Activated T-helper 2 cell treated with anti-CD3 and anti-CD28 coated beads, Interferon-gamma antibody, Interleukin-2, Interleukin-4, amounts not matched to agents 10 μg/mL and 5 μg/mL and 100 μg/mL, durations not matched to agents 14 hours and 24 hours and 36 hours (primary cell): Measurements from ENCODE around the gene TMEM169. TPM values are rescaled to one million over a fixed set of nuclear protein-coding genes. Genes with fewer than 3 reads are reported as not detected.
A peak's percentile ranks its signal among the peaks of the same experiment; 100 is the strongest.

Source experiments
- DNase-seq: peaks from one replicate; pipeline ENCODE4 v3.0.0; 2021; ENCODE audit warnings: low spot score
- H3K27ac Mint-ChIP-seq: one replicate; pipeline ENCODE4 v1.8.0; 2021; ENCODE audit warnings: mixed read lengths
- H3K27me3 Mint-ChIP-seq: one replicate; pipeline ENCODE4 v1.8.0; 2021; ENCODE audit warnings: low read depth, mixed read lengths
- H3K36me3 Mint-ChIP-seq: one replicate; pipeline ENCODE4 v1.8.0; 2021; ENCODE audit warnings: low read depth, mixed read lengths
- H3K4me1 Mint-ChIP-seq: one replicate; pipeline ENCODE4 v1.8.0; 2021; ENCODE audit warnings: low read depth, mixed read lengths
- H3K4me3 Mint-ChIP-seq: one replicate; pipeline ENCODE4 v1.8.0; 2021; ENCODE audit warnings: low read depth, mild to moderate bottlenecking, moderate library complexity, mixed read lengths
- H3K9me3 Mint-ChIP-seq: one replicate; pipeline ENCODE4 v1.8.0; 2021; ENCODE audit warnings: mixed read lengths
- intact Hi-C: fragments of 100-400 bp; cut with micrococcal nuclease; formaldehyde crosslinking; loops from one replicate; pipeline ENCODE4 v1.15.1; 2023
- total RNA-seq: library from RNA; stranded (reverse); gene quantifications from 2 replicates; pipeline ENCODE4 v1.2.3, GENCODE V29; 2022

The TMEM169 gene
- total RNA-seq, 1 donor from 2014 or later = 1.3 TPM

GRCh38 chr2:216055680-216056079, 26.0 kb upstream of the TMEM169 start:
- DNase-seq = no peak
- peaks cover 5% of the 10 kb centered on the region for H3K9me3 Mint-ChIP-seq
- peaks cover 22% of the 10 kb centered on the region for H3K4me1 Mint-ChIP-seq
- H3K27me3 Mint-ChIP-seq = no peaks in the 10 kb centered on the region
- H3K4me3 Mint-ChIP-seq = no peak overlapping the region
- peaks cover 29% of the 10 kb centered on the region for H3K36me3 Mint-ChIP-seq
- intact Hi-C loops = no loop called here
- H3K27ac Mint-ChIP-seq = no peak overlapping the region

GRCh38 chr2:216056739-216057138, 25.0 kb upstream of the TMEM169 start:
- DNase-seq = no peak
- intact Hi-C loops = no loop called here
- peaks cover 5% of the 10 kb centered on the region for H3K9me3 Mint-ChIP-seq
- peaks cover 31% of the 10 kb centered on the region for H3K36me3 Mint-ChIP-seq
- no peak overlapping the region for H3K4me3 Mint-ChIP-seq
- peaks cover 22% of the 10 kb centered on the region for H3K4me1 Mint-ChIP-seq
- H3K27me3 Mint-ChIP-seq = no peaks in the 10 kb centered on the region
- no peak overlapping the region for H3K27ac Mint-ChIP-seq

GRCh38 chr2:216057688-216058193, 24.0 kb upstream of the TMEM169 start:
- peak overlapping the region; percentile 72 for H3K4me3 Mint-ChIP-seq
- peak overlapping the region; percentile 88 for H3K27ac Mint-ChIP-seq
- H3K27me3 Mint-ChIP-seq = no peaks in the 10 kb centered on the region
- H3K36me3 Mint-ChIP-seq = peaks cover 39% of the 10 kb centered on the region
- peak; percentile 52 for DNase-seq
- intact Hi-C loops = loop anchor here (2.0 kb wide), 1 partner anchor 15 kb away; no protein-coding TSS in a partner anchor
- peaks cover 22% of the 10 kb centered on the region for H3K4me1 Mint-ChIP-seq
- H3K9me3 Mint-ChIP-seq = peaks cover 5% of the 10 kb centered on the region

- H3K27ac Mint-ChIP-seq = no peak overlapping the region
- peaks cover 25% of the 10 kb centered on the region for H3K4me1 Mint-ChIP-seq
- DNase-seq = no peak
- H3K4me3 Mint-ChIP-seq = no peak overlapping the region
- H3K27me3 Mint-ChIP-seq = no peaks in the 10 kb centered on the region
- intact Hi-C loops = loop anchor here (1.0 to 2.0 kb wide), 2 partner anchors 13 to 25 kb away; no protein-coding TSS in a partner anchor
- peaks cover 42% of the 10 kb centered on the region for H3K36me3 Mint-ChIP-seq
- peaks cover 5% of the 10 kb centered on the region for H3K9me3 Mint-ChIP-seq
Measured at GRCh38 chr2:216059233-216059834, 22.4 kb upstream of the TMEM169 start.

- H3K4me1 Mint-ChIP-seq = peaks cover 15% of the 10 kb centered on the region
- DNase-seq = no peak
- H3K4me3 Mint-ChIP-seq = no peak overlapping the region
- no peaks in the 10 kb centered on the region for H3K27me3 Mint-ChIP-seq
- peaks cover 4% of the 10 kb centered on the region for H3K9me3 Mint-ChIP-seq
- intact Hi-C loops = no loop called here
- peaks cover 30% of the 10 kb centered on the region for H3K36me3 Mint-ChIP-seq
- H3K27ac Mint-ChIP-seq = no peak overlapping the region
Measured at GRCh38 chr2:216064014-216064630, 17.6 kb upstream of the TMEM169 start.

- H3K9me3 Mint-ChIP-seq = no peaks in the 10 kb centered on the region
- intact Hi-C loops = no loop called here
- H3K36me3 Mint-ChIP-seq = peaks cover 27% of the 10 kb centered on the region
- H3K27ac Mint-ChIP-seq = no peak overlapping the region
- no peak overlapping the region for H3K4me3 Mint-ChIP-seq
- H3K27me3 Mint-ChIP-seq = no peaks in the 10 kb centered on the region
- DNase-seq = no peak
- H3K4me1 Mint-ChIP-seq = peaks cover 17% of the 10 kb centered on the region
Measured at GRCh38 chr2:216064665-216065064, 17.1 kb upstream of the TMEM169 start.

- no peak overlapping the region for H3K4me3 Mint-ChIP-seq
- H3K27ac Mint-ChIP-seq = no peak overlapping the region
- DNase-seq = no peak
- intact Hi-C loops = no loop called here
- peaks cover 17% of the 10 kb centered on the region for H3K4me1 Mint-ChIP-seq
- peaks cover 24% of the 10 kb centered on the region for H3K36me3 Mint-ChIP-seq
- H3K9me3 Mint-ChIP-seq = no peaks in the 10 kb centered on the region
- no peaks in the 10 kb centered on the region for H3K27me3 Mint-ChIP-seq
Measured at GRCh38 chr2:216066230-216066629, 15.5 kb upstream of the TMEM169 start.

- Mint-ChIP-seq H3K4me1 (peaks cover 22% of the 10 kb centered on the region), H3K27ac (no peak overlapping the region)
- intact Hi-C loops = no loop called here
Measured at GRCh38 chr2:216069028-216069427, 12.7 kb upstream of the TMEM169 start.

GRCh38 chr2:216070195-216070594, 11.5 kb upstream of the TMEM169 start:
- peaks cover 27% of the 10 kb centered on the region for H3K4me1 Mint-ChIP-seq
- intact Hi-C loops = no loop called here
- H3K9me3 Mint-ChIP-seq = no peaks in the 10 kb centered on the region
- H3K27ac Mint-ChIP-seq = no peak overlapping the region
- no peaks in the 10 kb centered on the region for H3K27me3 Mint-ChIP-seq
- H3K4me3 Mint-ChIP-seq = no peak overlapping the region
- peaks cover 31% of the 10 kb centered on the region for H3K36me3 Mint-ChIP-seq
- no peak for DNase-seq

More at GRCh38 chr2:216069028-216069427, 12.7 kb upstream of the TMEM169 start:
- Mint-ChIP-seq H3K4me3 (no peak overlapping the region), H3K27me3 (no peaks in the 10 kb centered on the region), H3K36me3 (peaks cover 25% of the 10 kb centered on the region), H3K9me3 (no peaks in the 10 kb centered on the region)
- no peak for DNase-seq

GRCh38 chr2:216071111-216071851, 10.4 kb upstream of the TMEM169 start:
- no peak for DNase-seq

GRCh38 chr2:216072473-216072872, 9.2 kb upstream of the TMEM169 start:
- H3K36me3 Mint-ChIP-seq = peaks cover 31% of the 10 kb centered on the region
- H3K4me3 Mint-ChIP-seq = no peak overlapping the region
- no peak overlapping the region for H3K27ac Mint-ChIP-seq
- DNase-seq = no peak
- H3K9me3 Mint-ChIP-seq = no peaks in the 10 kb centered on the region
- peaks cover 33% of the 10 kb centered on the region for H3K4me1 Mint-ChIP-seq
- intact Hi-C loops = loop anchor here (2.0 kb wide), 1 partner anchor 14 kb away; no protein-coding TSS in a partner anchor
- H3K27me3 Mint-ChIP-seq = no peaks in the 10 kb centered on the region

More at GRCh38 chr2:216071111-216071851, 10.4 kb upstream of the TMEM169 start:
- no peaks in the 10 kb centered on the region for H3K27me3 Mint-ChIP-seq
- peaks cover 33% of the 10 kb centered on the region for H3K4me1 Mint-ChIP-seq
- H3K27ac Mint-ChIP-seq = no peak overlapping the region
- no peaks in the 10 kb centered on the region for H3K9me3 Mint-ChIP-seq
- no peak overlapping the region for H3K4me3 Mint-ChIP-seq
- peaks cover 31% of the 10 kb centered on the region for H3K36me3 Mint-ChIP-seq
- intact Hi-C loops = no loop called here

- no peak overlapping the region for H3K4me3 Mint-ChIP-seq
- H3K9me3 Mint-ChIP-seq = no peaks in the 10 kb centered on the region
- peaks cover 31% of the 10 kb centered on the region for H3K36me3 Mint-ChIP-seq
- peak overlapping the region; percentile 21 for H3K27ac Mint-ChIP-seq
- no peaks in the 10 kb centered on the region for H3K27me3 Mint-ChIP-seq
- DNase-seq = no peak
- H3K4me1 Mint-ChIP-seq = peaks cover 27% of the 10 kb centered on the region
- intact Hi-C loops = loop anchor here (2.0 kb wide), 1 partner anchor 15 kb away; no protein-coding TSS in a partner anchor
Measured at GRCh38 chr2:216073773-216074172, 7.9 kb upstream of the TMEM169 start.
